Measurements from ENCODE around the gene PSME4. TPM values are rescaled to one million over a fixed set of nuclear protein-coding genes. Genes with fewer than 3 reads are reported as not detected.

The PSME4 gene
- polyA plus RNA-seq, 3 donors: 2.1 to 17.7 (median 3.1) TPM

- Histone ChIP-seq H3K4me1 (ENCODE audit: control insufficient read depth in 1 of 2, insufficient read depth in 2 of 2, low read length in 2 of 2) (no peaks in the 10 kb centered on the region), H3K36me3 (replicated peaks in 1 of 2; ENCODE audit: control insufficient read depth in 1 of 2, insufficient read depth in 2 of 2, low read length in 2 of 2) (peaks cover 42 to 76% of the 10 kb centered on the region in 2 donors), H3K9ac (ENCODE audit: insufficient read depth, low read length, poor library complexity, severe bottlenecking) (no peak overlapping the region), H3K9me3 (replicated peaks in 1 of 2; ENCODE audit: control insufficient read depth in 1 of 2, insufficient read depth in 1 of 2, low read length in 2 of 2) (no peaks in the 10 kb centered on the region), H3K27ac (ENCODE audit: low read depth in 1 of 2, low read length in 2 of 2) (no peak overlapping the region), H3K4me2 (replicated peaks; ENCODE audit: extremely low read depth, low read length, poor library complexity, severe bottlenecking) (no peak overlapping the region), H3K27me3 (ENCODE audit: control insufficient read depth in 2 of 2, insufficient read depth in 2 of 2, low read length in 2 of 2) (no peaks in the 10 kb centered on the region), H2AFZ (ENCODE audit: insufficient read depth, low read depth, low read length, poor library complexity, severe bottlenecking) (no peak overlapping the region), H4K20me1 (ENCODE audit: insufficient read depth, low read length) (no peaks in the 10 kb centered on the region), H3K4me3 (replicated peaks in 1 of 3; ENCODE audit: low read depth in 2 of 3, low read length in 3 of 3) (no peak overlapping the region), H3K79me2 (ENCODE audit: insufficient read depth, low read length) (no peaks in the 10 kb centered on the region)
- no peak for TF ChIP-seq CTCF (IDR thresholded peaks at IDR 0.05)
- Mint-ChIP-seq H3K4me3 (no peak overlapping the region), H3K27ac (peak overlapping the region in 1 of 7 donors; percentile 39), H3K27me3 (ENCODE audit: low read depth in 3 of 3) (peaks cover 0 to 2% (median 0%) of the 10 kb centered on the region in 3 donors), H3K4me1 (no peaks in the 10 kb centered on the region), H3K36me3 (peaks cover 56 to 58% of the 10 kb centered on the region in 2 donors), H3K9me3 (no peaks in the 10 kb centered on the region)
- no CpG with 5 or more reads among the region's 2 CpGs for WGBS (ENCODE audit: insufficient coverage)
- intact Hi-C loops (cut with micrococcal nuclease): no loop called here
- DNase-seq: no peak
Observed at GRCh38 chr2:53865264-53865663, 105.5 kb downstream of the PSME4 start.

GRCh38 chr2:53863538-53864227 is 107.1 kb downstream of the PSME4 start:
- H3K79me2 ChIP-seq (ENCODE audit: insufficient read depth, low read length): no peaks in the 10 kb centered on the region
- intact Hi-C loops (cut with micrococcal nuclease): no loop called here
- Mint-ChIP-seq H3K36me3 (peaks cover 52 to 54% of the 10 kb centered on the region in 2 donors), H3K9me3 (no peaks in the 10 kb centered on the region), H3K27me3 (ENCODE audit: low read depth in 3 of 3) (peaks cover 0 to 2% (median 0%) of the 10 kb centered on the region in 3 donors), H3K27ac (peak overlapping the region in 1 of 7 donors; percentile 49), H3K4me1 (no peaks in the 10 kb centered on the region), H3K4me3 (no peak overlapping the region)
- H4K20me1 ChIP-seq (ENCODE audit: insufficient read depth, low read length): no peaks in the 10 kb centered on the region
- no peak overlapping the region for H3K4me2 ChIP-seq (replicated peaks; ENCODE audit: extremely low read depth, low read length, poor library complexity, severe bottlenecking)
- H2AFZ ChIP-seq (ENCODE audit: insufficient read depth, low read depth, low read length, poor library complexity, severe bottlenecking): no peak overlapping the region
- H3K4me3 ChIP-seq (replicated peaks in 1 of 3; ENCODE audit: low read depth in 2 of 3, low read length in 3 of 3): no peak overlapping the region
- no peaks in the 10 kb centered on the region for H3K9me3 ChIP-seq (replicated peaks in 1 of 2; ENCODE audit: control insufficient read depth in 1 of 2, insufficient read depth in 1 of 2, low read length in 2 of 2)
- no peaks in the 10 kb centered on the region for H3K4me1 ChIP-seq (ENCODE audit: control insufficient read depth in 1 of 2, insufficient read depth in 2 of 2, low read length in 2 of 2)
- peaks cover 37 to 66% of the 10 kb centered on the region in 2 donors for H3K36me3 ChIP-seq (replicated peaks in 1 of 2; ENCODE audit: control insufficient read depth in 1 of 2, insufficient read depth in 2 of 2, low read length in 2 of 2)
- DNase-seq: no peak
- WGBS (ENCODE audit: insufficient coverage): no CpG with 5 or more reads among the region's 6 CpGs
- no peak overlapping the region for H3K27ac ChIP-seq (ENCODE audit: low read depth in 1 of 2, low read length in 2 of 2)
- H3K9ac ChIP-seq (ENCODE audit: insufficient read depth, low read length, poor library complexity, severe bottlenecking): no peak overlapping the region
- no peak for TF ChIP-seq CTCF (IDR thresholded peaks at IDR 0.05)
- H3K27me3 ChIP-seq (ENCODE audit: control insufficient read depth in 2 of 2, insufficient read depth in 2 of 2, low read length in 2 of 2): no peaks in the 10 kb centered on the region
